HCT116 (cell line): ENCODE results near the gene NKX2-2. TPM values are rescaled to one million over a fixed set of nuclear protein-coding genes. Genes with fewer than 3 reads are reported as not detected.

Experiments used
- ATAC-seq: fragments of 200-7000 bp; cut with Tn5 transposase; 2 replicates; pipeline ENCODE4 v1.9.1; 2020; ENCODE audit warnings: mild to moderate bottlenecking, moderate library complexity
- BruUV-seq: library from RNA; stranded (reverse); fragments of 400-500 nt; replicated peaks from 2 replicates; lab custom pipeline; 2021; lab: Mats Ljungman, UMichigan
- CTCF ChIA-PET: fragments of 300-600 bp; sonication (Branson Sonifier 250); formaldehyde crosslinking; loops from one replicate; lab custom pipeline; 2021; ENCODE audit warnings: antibody characterized with exemption; lab: Charles Lee
- POLR2A ChIA-PET: fragments of 300-600, 350-600 bp; sonication (Branson Sonifier 250); formaldehyde crosslinking; loops from one replicate; lab custom pipeline; 2021; ENCODE audit warnings: antibody characterized with exemption; lab: Charles Lee
- RAD21 ChIA-PET, 2 experiments: fragments of 300-600 bp; sonication (Branson Sonifier 250); formaldehyde crosslinking; loops; one replicate each; lab custom pipeline; 2023; ENCODE audit warnings: low total read pairs in 2 of 2; ENCODE audit not compliant: uncharacterized antibody in 2 of 2, unreplicated experiment in 2 of 2, low non-redundant PET in 1 of 2; lab: Charles Lee
- DNase-seq: peaks from one replicate; pipeline ENCODE4 v3.0.0-alpha.2; 2010; ENCODE audit warnings: low read depth, low spot score
- H2AFZ ChIP-seq: fragments of 200-600 bp; shearing (Covaris generic), sonication (generic); 2 replicates; pipeline ENCODE4 v1.6.1; 2017; ENCODE audit warnings: low read depth, mixed run types, mixed read lengths, antibody characterized with exemption, low read length; ENCODE audit not compliant: poor library complexity, severe bottlenecking
- H3K27ac ChIP-seq: 2 replicates; pipeline ENCODE4 v1.5.1; 2012; ENCODE audit warnings: low read depth, low read length
- H3K27me3 ChIP-seq: fragments of 200-600 bp; sonication (generic); 2 replicates; pipeline ENCODE4 v1.6.1; 2016; ENCODE audit warnings: mixed run types, low read length, mixed read lengths; ENCODE audit not compliant: insufficient read depth
- H3K36me3 ChIP-seq, 2 experiments: fragments of 200-500 bp in 1 of 2; fragments of 200-600 bp in 1 of 2; sonication (Bioruptor generic) in 1 of 2; sonication (generic) in 1 of 2; 2 replicates each; pipeline versions ENCODE4 v1.5.1 to v1.6.1; 2014 to 2016; ENCODE audit warnings: low read length in 2 of 2, inconsistent platforms in 1 of 2, mixed read lengths in 1 of 2, mixed run types in 1 of 2; ENCODE audit not compliant: insufficient read depth in 2 of 2, control insufficient read depth in 1 of 2
- H3K4me1 ChIP-seq, 2 experiments: fragments of 200-600 bp in 1 of 2; sonication (generic) in 1 of 2; 2 replicates each; pipeline versions ENCODE4 v1.5.1 to v1.6.1; 2012 to 2017; ENCODE audit warnings: low read length in 2 of 2, inconsistent platforms in 1 of 2, mild to moderate bottlenecking in 1 of 2, mixed read lengths in 1 of 2, mixed run types in 1 of 2, moderate library complexity in 1 of 2; ENCODE audit not compliant: insufficient read depth in 2 of 2, control insufficient read depth in 1 of 2
- H3K4me2 ChIP-seq: fragments of 200-600 bp; sonication (generic); 2 replicates; pipeline ENCODE4 v1.6.1; 2017; ENCODE audit warnings: mixed run types, low read length, mixed read lengths
- H3K4me3 ChIP-seq, 2 experiments: fragments of 200-600 bp in 1 of 2; sonication (generic) in 1 of 2; replicated peaks in 1 of 2; 2 replicates each; pipeline ENCODE4 v1.5.1; 2011 to 2016; ENCODE audit warnings: low read length in 2 of 2, control low read depth in 1 of 2, low read depth in 1 of 2, mild to moderate bottlenecking in 1 of 2, mixed read lengths in 1 of 2, mixed run types in 1 of 2
- H3K79me2 ChIP-seq: fragments of 200-600 bp; sonication (generic); 2 replicates; pipeline ENCODE4 v1.6.1; 2017; ENCODE audit warnings: mild to moderate bottlenecking, mixed run types, low read length, moderate library complexity, mixed read lengths; ENCODE audit not compliant: insufficient read depth
- H3K9ac ChIP-seq: fragments of 200-600 bp; sonication (generic); 2 replicates; pipeline ENCODE4 v1.6.1; 2016; ENCODE audit warnings: low read length, mixed read lengths
- H3K9me2 ChIP-seq: fragments of 200-600 bp; sonication (generic), shearing (Covaris generic); 2 replicates; pipeline ENCODE4 v1.6.1; 2017; ENCODE audit warnings: mixed run types, mild to moderate bottlenecking, moderate library complexity; ENCODE audit not compliant: insufficient read depth
- H3K9me3 ChIP-seq, 2 experiments: fragments of 200-500 bp in 1 of 2; fragments of 200-600 bp in 1 of 2; sonication (Bioruptor generic) in 1 of 2; sonication (generic) in 1 of 2; 2 replicates each; pipeline ENCODE4 v1.6.1; 2014 to 2017; ENCODE audit warnings: low read length in 2 of 2, mixed read lengths in 2 of 2, inconsistent platforms in 1 of 2, low read depth in 1 of 2, mild to moderate bottlenecking in 1 of 2, mixed run types in 1 of 2, moderate library complexity in 1 of 2; ENCODE audit not compliant: control insufficient read depth in 1 of 2, insufficient read depth in 1 of 2
- H4K20me1 ChIP-seq: fragments of 200-600 bp; sonication (generic), shearing (Covaris generic); 2 replicates; pipeline ENCODE4 v1.6.1; 2017; ENCODE audit warnings: mixed run types, mild to moderate bottlenecking, moderate library complexity; ENCODE audit not compliant: insufficient read depth
- CBX3 ChIP-seq: IDR thresholded peaks from 2 replicates; pipeline ENCODE4 v1.6.1; 2012; ENCODE audit warnings: low read depth
- EGR1 ChIP-seq: IDR thresholded peaks from 2 replicates; pipeline ENCODE4 v1.6.1; 2012; ENCODE audit warnings: low read depth
- ELF1 ChIP-seq: IDR thresholded peaks from 2 replicates; pipeline ENCODE4 v1.6.1; 2012; ENCODE audit warnings: low read depth, borderline replicate concordance
- EZH2phosphoT487 ChIP-seq: fragments of 200-600 bp; IDR thresholded peaks from 2 replicates; pipeline ENCODE4 v1.6.1; 2018; ENCODE audit warnings: antibody characterized with exemption, borderline replicate concordance
- FOSL1 ChIP-seq: IDR thresholded peaks from 2 replicates; pipeline ENCODE4 v1.6.1; 2012; ENCODE audit warnings: low read depth
- JUND ChIP-seq: IDR thresholded peaks from 2 replicates; pipeline ENCODE4 v1.6.1; 2012
- POLR2A ChIP-seq: IDR thresholded peaks from 2 replicates; pipeline ENCODE4 v1.7.0; 2011; ENCODE audit warnings: borderline replicate concordance; ENCODE audit not compliant: insufficient read depth, insufficient read length; ENCODE audit errors: extremely low read depth
- RAD21 ChIP-seq: IDR thresholded peaks from 2 replicates; pipeline ENCODE4 v1.6.1; 2012; ENCODE audit warnings: low read depth, mild to moderate bottlenecking
- SP1 ChIP-seq: IDR thresholded peaks from 2 replicates; pipeline ENCODE4 v1.6.1; 2012; ENCODE audit warnings: low read depth
- SRF ChIP-seq: IDR thresholded peaks from 2 replicates; pipeline ENCODE4 v1.6.1; 2012; ENCODE audit warnings: low read depth
- TCF7L2 ChIP-seq: IDR thresholded peaks from 2 replicates; pipeline ENCODE4 v1.7.0; 2011; ENCODE audit warnings: borderline replicate concordance, inconsistent platforms; ENCODE audit not compliant: insufficient read depth, insufficient read length; ENCODE audit errors: extremely low read depth
- YY1 ChIP-seq: IDR thresholded peaks from 2 replicates; pipeline ENCODE4 v1.6.1; 2011; ENCODE audit warnings: low read length, low read depth, moderate library complexity, mild to moderate bottlenecking; ENCODE audit not compliant: insufficient replicate concordance; ENCODE audit errors: extremely low read depth
- ZFX ChIP-seq: fragments of 450-650 bp; IDR thresholded peaks from 2 replicates; pipeline ENCODE4 v1.6.1; 2017
- ZNF274 ChIP-seq: fragments of 200-500 bp; sonication (Bioruptor generic); IDR thresholded peaks from 2 replicates; pipeline ENCODE4 v1.6.1; 2014; ENCODE audit warnings: mild to moderate bottlenecking, low read depth, low read length, inconsistent platforms
- intact Hi-C: fragments of 100-400 bp; cut with micrococcal nuclease; formaldehyde crosslinking; loops from 2 replicates; pipeline ENCODE4 v1.10.0; 2022
- total RNA-seq: library from RNA; stranded (reverse); gene quantifications from one replicate; pipeline ENCODE4 v1.2.1, GENCODE V29; 2021; ENCODE audit not compliant: unreplicated experiment
- TF ChIP-seq, protein P1 (sequence below): IDR thresholded peaks from 2 replicates; pipeline ENCODE4 v1.6.1; 2011; ENCODE audit warnings: mild to moderate bottlenecking, low read length, moderate library complexity; ENCODE audit not compliant: insufficient replicate concordance; ENCODE audit errors: extremely low read depth
- TF ChIP-seq, protein P2 (sequence below): IDR thresholded peaks from 2 replicates; pipeline ENCODE4 v1.6.1; 2012; ENCODE audit warnings: low read depth
- TF ChIP-seq, protein P3 (sequence below): IDR thresholded peaks from 2 replicates; pipeline ENCODE4 v1.6.1; 2012
- TF ChIP-seq, protein P4 (sequence below): IDR thresholded peaks from 2 replicates; pipeline ENCODE4 v1.6.1; 2012

NKX2-2 gene
- total RNA-seq, 1 experiment from 2014 or later: not detected

DNA sequence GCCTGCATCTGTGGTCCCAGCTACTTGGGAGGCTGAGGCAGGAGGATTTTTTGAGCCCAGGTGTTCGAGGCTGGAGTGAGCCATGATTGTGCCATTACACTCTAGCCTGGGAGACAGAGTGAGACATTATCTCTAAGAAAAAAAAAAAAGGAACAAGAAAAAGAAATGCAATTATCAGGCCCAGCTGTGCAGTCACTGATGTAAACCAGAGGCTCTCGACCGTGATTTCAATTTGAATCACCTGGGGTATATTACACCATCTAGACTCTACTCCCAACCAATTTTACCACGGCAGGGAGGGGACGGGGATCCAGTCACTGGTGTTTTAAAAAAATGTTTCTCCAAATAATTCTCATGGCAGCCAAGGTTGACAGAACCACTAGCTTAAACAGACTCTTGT is 48.8 kb upstream of the NKX2-2 start:
- H4K20me1 ChIP-seq: no peaks in the 10 kb centered on the region
- no peaks in the 10 kb centered on the region for H3K36me3 ChIP-seq
- H3K9ac ChIP-seq: no peak overlapping the region
- intact Hi-C loops: no loop called here
- peaks cover 20% of the 10 kb centered on the region; the same call in 1 of the 2 replicates for H3K27me3 ChIP-seq
- no peaks in the 10 kb centered on the region for H3K79me2 ChIP-seq
- BruUV-seq: no TSS peak
- no peak overlapping the region for H3K27ac ChIP-seq
- no peaks in the 10 kb centered on the region for H3K9me3 ChIP-seq
- H2AFZ ChIP-seq: no peak overlapping the region
- ChIA-PET CTCF (interaction anchor here (0.6 to 1.0 kb wide), 2 partner anchors 8 to 31 kb away, joined by 3 to 4 read pairs; no protein-coding TSS in a partner anchor), RAD21 (no interaction called here), POLR2A (no interaction called here)
- no peak for ATAC-seq
- H3K4me3 ChIP-seq: no peak overlapping the region
- DNase-seq: no peak
- H3K9me2 ChIP-seq: no peaks in the 10 kb centered on the region
- no peak overlapping the region for H3K4me2 ChIP-seq
- no peaks in the 10 kb centered on the region for H3K4me1 ChIP-seq
- no peak for TF ChIP-seq ELF1
- no peak for TF ChIP-seq RAD21
- TF ChIP-seq, protein P1, sequence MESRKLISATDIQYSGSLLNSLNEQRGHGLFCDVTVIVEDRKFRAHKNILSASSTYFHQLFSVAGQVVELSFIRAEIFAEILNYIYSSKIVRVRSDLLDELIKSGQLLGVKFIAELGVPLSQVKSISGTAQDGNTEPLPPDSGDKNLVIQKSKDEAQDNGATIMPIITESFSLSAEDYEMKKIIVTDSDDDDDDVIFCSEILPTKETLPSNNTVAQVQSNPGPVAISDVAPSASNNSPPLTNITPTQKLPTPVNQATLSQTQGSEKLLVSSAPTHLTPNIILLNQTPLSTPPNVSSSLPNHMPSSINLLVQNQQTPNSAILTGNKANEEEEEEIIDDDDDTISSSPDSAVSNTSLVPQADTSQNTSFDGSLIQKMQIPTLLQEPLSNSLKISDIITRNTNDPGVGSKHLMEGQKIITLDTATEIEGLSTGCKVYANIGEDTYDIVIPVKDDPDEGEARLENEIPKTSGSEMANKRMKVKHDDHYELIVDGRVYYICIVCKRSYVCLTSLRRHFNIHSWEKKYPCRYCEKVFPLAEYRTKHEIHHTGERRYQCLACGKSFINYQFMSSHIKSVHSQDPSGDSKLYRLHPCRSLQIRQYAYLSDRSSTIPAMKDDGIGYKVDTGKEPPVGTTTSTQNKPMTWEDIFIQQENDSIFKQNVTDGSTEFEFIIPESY: no peak
- no peak for TF ChIP-seq EZH2phosphoT487
- TF ChIP-seq ZFX: no peak
- TF ChIP-seq FOSL1: no peak
- no peak for TF ChIP-seq ZNF274
- TF ChIP-seq, protein P2, sequence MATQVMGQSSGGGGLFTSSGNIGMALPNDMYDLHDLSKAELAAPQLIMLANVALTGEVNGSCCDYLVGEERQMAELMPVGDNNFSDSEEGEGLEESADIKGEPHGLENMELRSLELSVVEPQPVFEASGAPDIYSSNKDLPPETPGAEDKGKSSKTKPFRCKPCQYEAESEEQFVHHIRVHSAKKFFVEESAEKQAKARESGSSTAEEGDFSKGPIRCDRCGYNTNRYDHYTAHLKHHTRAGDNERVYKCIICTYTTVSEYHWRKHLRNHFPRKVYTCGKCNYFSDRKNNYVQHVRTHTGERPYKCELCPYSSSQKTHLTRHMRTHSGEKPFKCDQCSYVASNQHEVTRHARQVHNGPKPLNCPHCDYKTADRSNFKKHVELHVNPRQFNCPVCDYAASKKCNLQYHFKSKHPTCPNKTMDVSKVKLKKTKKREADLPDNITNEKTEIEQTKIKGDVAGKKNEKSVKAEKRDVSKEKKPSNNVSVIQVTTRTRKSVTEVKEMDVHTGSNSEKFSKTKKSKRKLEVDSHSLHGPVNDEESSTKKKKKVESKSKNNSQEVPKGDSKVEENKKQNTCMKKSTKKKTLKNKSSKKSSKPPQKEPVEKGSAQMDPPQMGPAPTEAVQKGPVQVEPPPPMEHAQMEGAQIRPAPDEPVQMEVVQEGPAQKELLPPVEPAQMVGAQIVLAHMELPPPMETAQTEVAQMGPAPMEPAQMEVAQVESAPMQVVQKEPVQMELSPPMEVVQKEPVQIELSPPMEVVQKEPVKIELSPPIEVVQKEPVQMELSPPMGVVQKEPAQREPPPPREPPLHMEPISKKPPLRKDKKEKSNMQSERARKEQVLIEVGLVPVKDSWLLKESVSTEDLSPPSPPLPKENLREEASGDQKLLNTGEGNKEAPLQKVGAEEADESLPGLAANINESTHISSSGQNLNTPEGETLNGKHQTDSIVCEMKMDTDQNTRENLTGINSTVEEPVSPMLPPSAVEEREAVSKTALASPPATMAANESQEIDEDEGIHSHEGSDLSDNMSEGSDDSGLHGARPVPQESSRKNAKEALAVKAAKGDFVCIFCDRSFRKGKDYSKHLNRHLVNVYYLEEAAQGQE: no peak
- TF ChIP-seq POLR2A: no peak
- no peak for TF ChIP-seq SP1
- TF ChIP-seq, protein P3, sequence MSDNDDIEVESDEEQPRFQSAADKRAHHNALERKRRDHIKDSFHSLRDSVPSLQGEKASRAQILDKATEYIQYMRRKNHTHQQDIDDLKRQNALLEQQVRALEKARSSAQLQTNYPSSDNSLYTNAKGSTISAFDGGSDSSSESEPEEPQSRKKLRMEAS: no peak
- no peak for TF ChIP-seq EGR1
- TF ChIP-seq SRF: no peak
- TF ChIP-seq YY1: no peak
- TF ChIP-seq CBX3: no peak
- no peak for TF ChIP-seq TCF7L2
- TF ChIP-seq, protein P4, sequence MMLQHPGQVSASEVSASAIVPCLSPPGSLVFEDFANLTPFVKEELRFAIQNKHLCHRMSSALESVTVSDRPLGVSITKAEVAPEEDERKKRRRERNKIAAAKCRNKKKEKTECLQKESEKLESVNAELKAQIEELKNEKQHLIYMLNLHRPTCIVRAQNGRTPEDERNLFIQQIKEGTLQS: no peak
- no peak for TF ChIP-seq JUND
